PC-9 (cell line): Measurements from ENCODE around the gene NECTIN1.

Experiments
- EZH2 ChIP-seq: fragments of 200-600 bp; sonication (generic); IDR thresholded peaks from 2 replicates; pipeline ENCODE4 v1.8.0; 2017; ENCODE audit warnings: antibody characterized with exemption, low read depth
- TF ChIP-seq, protein P1 (sequence below): fragments of 200-600 bp; sonication (generic); conservative IDR thresholded peaks from 2 replicates; pipeline ENCODE4 v1.6.1; 2017; ENCODE audit warnings: mixed run types, antibody characterized with exemption, mild to moderate bottlenecking, moderate library complexity

DNA sequence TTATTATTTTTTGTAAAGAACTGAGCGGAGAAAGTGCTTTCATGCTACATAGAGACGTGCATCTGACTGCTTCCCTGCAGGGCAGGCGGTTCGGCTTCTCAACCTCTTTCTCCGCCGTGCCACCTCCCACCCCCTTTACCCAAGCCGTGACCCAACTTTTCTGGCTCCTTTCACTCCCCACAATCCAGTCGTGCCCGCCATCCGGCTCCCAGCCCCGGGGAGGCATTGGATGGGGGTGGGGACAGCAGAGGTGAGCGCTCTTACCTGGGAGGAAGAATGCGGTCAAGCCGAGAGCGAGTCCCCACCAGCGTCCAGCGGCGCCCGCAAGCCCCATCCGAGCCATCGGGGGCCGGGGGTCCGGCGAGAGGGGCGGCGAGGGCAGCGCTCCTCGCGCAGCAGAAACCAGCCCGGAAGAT, 781 bp downstream of the NECTIN1 start:
- no peak for TF ChIP-seq EZH2
- TF ChIP-seq, protein P1, sequence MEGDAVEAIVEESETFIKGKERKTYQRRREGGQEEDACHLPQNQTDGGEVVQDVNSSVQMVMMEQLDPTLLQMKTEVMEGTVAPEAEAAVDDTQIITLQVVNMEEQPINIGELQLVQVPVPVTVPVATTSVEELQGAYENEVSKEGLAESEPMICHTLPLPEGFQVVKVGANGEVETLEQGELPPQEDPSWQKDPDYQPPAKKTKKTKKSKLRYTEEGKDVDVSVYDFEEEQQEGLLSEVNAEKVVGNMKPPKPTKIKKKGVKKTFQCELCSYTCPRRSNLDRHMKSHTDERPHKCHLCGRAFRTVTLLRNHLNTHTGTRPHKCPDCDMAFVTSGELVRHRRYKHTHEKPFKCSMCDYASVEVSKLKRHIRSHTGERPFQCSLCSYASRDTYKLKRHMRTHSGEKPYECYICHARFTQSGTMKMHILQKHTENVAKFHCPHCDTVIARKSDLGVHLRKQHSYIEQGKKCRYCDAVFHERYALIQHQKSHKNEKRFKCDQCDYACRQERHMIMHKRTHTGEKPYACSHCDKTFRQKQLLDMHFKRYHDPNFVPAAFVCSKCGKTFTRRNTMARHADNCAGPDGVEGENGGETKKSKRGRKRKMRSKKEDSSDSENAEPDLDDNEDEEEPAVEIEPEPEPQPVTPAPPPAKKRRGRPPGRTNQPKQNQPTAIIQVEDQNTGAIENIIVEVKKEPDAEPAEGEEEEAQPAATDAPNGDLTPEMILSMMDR: no peak
